ENCODE results near the gene CBLC.
A peak's percentile ranks its signal among the peaks of the same experiment; 100 is the strongest.
"Not testable (repeated sequence)": the region's sequence is repeated elsewhere in the genome, so short reads cannot be mapped to it uniquely, and the experiment has no call there.

The CBLC gene

GRCh38 chr19:44819246-44819832 is 41.6 kb downstream of the CBLC start:
- DNase-seq (ENCODE audit: low read depth): no peak

GRCh38 chr19:44820648-44821609 is 43.2 kb downstream of the CBLC start:
- no peak for DNase-seq (ENCODE audit: low read depth)

- DNase-seq (ENCODE audit: low read depth): no peak
Observed at GRCh38 chr19:44822177-44822576, 44.5 kb downstream of the CBLC start.

GRCh38 chr19:44822670-44823372 is 45.1 kb downstream of the CBLC start:
- DNase-seq (ENCODE audit: low read depth): no peak

- no peak for DNase-seq (ENCODE audit: low read depth)
Observed at GRCh38 chr19:44823373-44823698, 45.6 kb downstream of the CBLC start.

GRCh38 chr19:44824761-44825160 is 47.1 kb downstream of the CBLC start:
- no peak for DNase-seq (ENCODE audit: low read depth)

- not testable (repeated sequence) for DNase-seq (ENCODE audit: low read depth)
Observed at GRCh38 chr19:44832875-44833274, 55.2 kb downstream of the CBLC start.

GRCh38 chr19:44834399-44834798 is 56.7 kb downstream of the CBLC start:
- DNase-seq (ENCODE audit: low read depth): not testable (repeated sequence)

GRCh38 chr19:44839276-44839675 is 61.6 kb downstream of the CBLC start:
- no peak for DNase-seq (ENCODE audit: low read depth)

- DNase-seq (ENCODE audit: low read depth): no peak
Observed at GRCh38 chr19:44840811-44841210, 63.1 kb downstream of the CBLC start.

GRCh38 chr19:44841231-44841630 is 63.5 kb downstream of the CBLC start:
- DNase-seq (ENCODE audit: low read depth): no peak

- no peak for DNase-seq (ENCODE audit: low read depth)
Observed at GRCh38 chr19:44845286-44845611, 67.6 kb downstream of the CBLC start.

GRCh38 chr19:44845612-44846454 is 68.1 kb downstream of the CBLC start, which contains the start of gene NECTIN2:
TSS of gene NECTIN2 (plus strand) at chr19:44846297. CDS start at chr19:44846526, 229 bp downstream.
- peak; percentile 37 for DNase-seq (ENCODE audit: low read depth)

- DNase-seq (ENCODE audit: low read depth): no peak
Observed at GRCh38 chr19:44846455-44847143, 68.9 kb downstream of the CBLC start.

- DNase-seq (ENCODE audit: low read depth): no peak
Observed at GRCh38 chr19:44847144-44848035, 69.7 kb downstream of the CBLC start.

GRCh38 chr19:44848036-44848811 is 70.5 kb downstream of the CBLC start:
- no peak for DNase-seq (ENCODE audit: low read depth)

GRCh38 chr19:44848812-44849447 is 71.2 kb downstream of the CBLC start:
- DNase-seq (ENCODE audit: low read depth): no peak

All from activated T-helper 1 cell treated with Interleukin-2 at 50 U/mL for 16 hours (primary cell).